SK-MEL-5 (cell line): Measurements from ENCODE around the gene LRRC49. TPM values are rescaled to one million over a fixed set of nuclear protein-coding genes. Genes with fewer than 3 reads are reported as not detected.

Source experiments
- DNase-seq: peaks from one replicate; pipeline ENCODE4 v3.0.0-alpha.2; 2016; ENCODE audit warnings: low read depth, low spot score
- in situ Hi-C: cut with HindIII; loops from 2 replicates; pipeline ENCODE4 v1.10.0; 2016; ENCODE audit warnings: low sequenced_read_pairs, high pct_unique_total_duplicates, low pct_unique_long_range_greater_than_20kb
- total RNA-seq: library from RNA; depleted of rRNA; stranded (reverse); fragments of >200 nt; shearing (Covaris generic); gene quantifications from 2 replicates; pipeline ENCODE4 v1.2.3, GENCODE V29; 2014; rRNA removed

Gene LRRC49
- total RNA-seq, 1 experiment from 2014 or later = 1.6 TPM

GRCh38 chr15:71091601-71092000 lies 199.0 kb downstream of the LRRC49 start:
- in situ Hi-C loops = no loop called here
- DNase-seq = no peak

- in situ Hi-C loops = no loop called here
- DNase-seq = no peak
These were observed 199.5 kb downstream of the LRRC49 start for GRCh38 chr15:71092056-71092600.

GRCh38 chr15:71093054-71094024 lies 200.7 kb downstream of the LRRC49 start:
- DNase-seq = no peak
- in situ Hi-C loops = no loop called here

GRCh38 chr15:71094137-71094536 lies 201.5 kb downstream of the LRRC49 start:
- DNase-seq = no peak
- in situ Hi-C loops = no loop called here

GRCh38 chr15:71096676-71097075 lies 204.1 kb downstream of the LRRC49 start:
- no peak for DNase-seq
- in situ Hi-C loops = no loop called here

- DNase-seq = no peak
- in situ Hi-C loops = no loop called here
These were observed 205.3 kb downstream of the LRRC49 start for GRCh38 chr15:71097890-71098289.

- in situ Hi-C loops = no loop called here
- peak; percentile 10 for DNase-seq
These were observed 206.3 kb downstream of the LRRC49 start for GRCh38 chr15:71098920-71099319.

Other genes starting within 250 kb of the LRRC49 start
- gene UACA, start 129.3 kb upstream of the LRRC49 start, total RNA-seq = 24.4 and 27.1 TPM in 2 replicates
- 25.4 and 31.2 TPM in 2 replicates for gene LARP6, start 38.7 kb upstream of the LRRC49 start, total RNA-seq
- gene THAP10, start 393 bp upstream of the LRRC49 start, total RNA-seq = 0.48 and 0.80 TPM in 2 replicates
- 0.13 and 0.50 TPM in 2 replicates for gene THSD4, start 222.6 kb downstream of the LRRC49 start, total RNA-seq